ENCODE data around the gene BAK1.
"Not testable (repeated sequence)": the region's sequence is repeated elsewhere in the genome, so short reads cannot be mapped to it uniquely, and the experiment has no call there.

The BAK1 gene

GRCh38 chr6:33549196-33549595, 30.9 kb downstream of the BAK1 start:
- DNase-seq, result no peak

DNA sequence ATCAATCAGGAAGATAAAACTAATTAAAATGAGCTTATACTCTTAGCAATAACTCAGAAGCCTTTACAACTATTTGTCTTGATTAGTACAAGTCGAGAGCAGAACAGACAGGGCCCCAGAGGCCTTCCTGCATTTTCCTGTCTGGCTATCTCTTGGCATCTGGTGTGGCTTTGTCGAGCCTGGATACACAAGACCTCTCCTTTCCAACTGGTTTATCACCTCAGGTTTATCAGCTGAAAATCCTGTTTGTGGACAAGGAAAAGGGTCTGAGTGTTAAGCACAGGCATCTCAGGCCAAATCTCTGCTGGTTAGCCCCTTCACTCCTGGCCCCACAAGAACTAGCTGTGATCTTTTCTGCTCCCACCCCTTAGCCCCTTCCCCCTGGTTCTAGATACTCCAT, 32.6 kb downstream of the BAK1 start:
- no peak for DNase-seq

- no peak for DNase-seq
Observed at GRCh38 chr6:33546766-33547165, 33.3 kb downstream of the BAK1 start.

DNA sequence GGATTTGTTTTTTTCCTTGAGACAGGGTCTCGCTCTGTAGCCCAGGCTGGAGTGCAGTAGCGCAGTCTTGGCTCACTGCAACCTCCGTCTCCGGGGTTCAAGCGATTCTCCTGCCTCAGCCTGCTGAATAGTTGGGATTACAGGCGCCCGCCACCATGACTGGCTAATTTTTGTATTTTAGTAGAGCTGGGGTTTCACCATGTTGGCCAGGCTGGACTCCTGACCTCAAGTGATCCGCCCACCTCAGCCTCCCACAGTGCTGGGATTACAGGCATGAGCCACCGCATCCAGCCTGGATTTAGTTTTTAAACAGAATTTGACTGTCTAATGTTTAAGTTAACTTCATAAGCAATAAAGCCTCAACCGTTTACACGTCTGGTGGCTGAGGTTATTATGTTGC, 34.8 kb downstream of the BAK1 start:
- not testable (repeated sequence) for DNase-seq

DNA sequence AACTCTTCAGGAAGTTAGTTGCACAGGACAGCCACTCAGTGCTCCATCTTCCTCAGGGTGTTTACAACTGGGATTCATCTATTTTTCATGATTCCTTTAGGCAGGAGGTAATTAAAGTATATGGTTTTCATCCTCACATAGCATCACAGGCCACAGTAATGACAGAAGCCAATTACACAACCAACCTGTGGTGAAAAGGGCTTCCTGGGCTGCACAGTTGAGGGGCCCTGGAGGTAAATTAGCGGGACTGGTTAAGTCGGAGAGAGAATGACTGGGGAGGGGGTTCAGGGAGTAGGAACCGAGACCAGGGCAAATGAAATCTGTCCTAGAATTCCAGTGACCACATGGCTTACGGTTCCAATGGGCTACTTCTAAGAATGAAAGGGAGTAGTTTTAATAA, 37.0 kb downstream of the BAK1 start:
- no peak for DNase-seq

- DNase-seq, result no peak
Observed at GRCh38 chr6:33540768-33541167, 39.3 kb downstream of the BAK1 start.

DNA sequence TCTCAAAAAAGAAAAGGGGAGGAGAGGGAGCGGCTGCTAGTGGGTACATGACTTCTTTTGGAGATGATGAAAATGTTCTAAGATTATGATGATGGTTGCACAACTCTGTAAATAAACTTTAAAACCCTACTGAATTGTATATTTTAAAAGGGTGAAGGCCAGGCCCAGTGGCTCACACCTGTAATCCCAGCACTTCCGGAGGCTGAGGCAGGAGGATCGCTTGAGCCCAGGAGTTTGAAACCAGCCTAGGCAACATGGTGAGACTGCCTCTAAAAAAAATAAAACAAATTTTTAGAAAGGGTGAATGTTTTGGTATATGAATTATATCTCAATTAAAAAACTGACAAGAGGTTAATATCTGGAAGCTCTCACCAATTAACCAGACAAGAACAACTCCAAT, 45.4 kb downstream of the BAK1 start:
- DNase-seq, result no peak

DNA sequence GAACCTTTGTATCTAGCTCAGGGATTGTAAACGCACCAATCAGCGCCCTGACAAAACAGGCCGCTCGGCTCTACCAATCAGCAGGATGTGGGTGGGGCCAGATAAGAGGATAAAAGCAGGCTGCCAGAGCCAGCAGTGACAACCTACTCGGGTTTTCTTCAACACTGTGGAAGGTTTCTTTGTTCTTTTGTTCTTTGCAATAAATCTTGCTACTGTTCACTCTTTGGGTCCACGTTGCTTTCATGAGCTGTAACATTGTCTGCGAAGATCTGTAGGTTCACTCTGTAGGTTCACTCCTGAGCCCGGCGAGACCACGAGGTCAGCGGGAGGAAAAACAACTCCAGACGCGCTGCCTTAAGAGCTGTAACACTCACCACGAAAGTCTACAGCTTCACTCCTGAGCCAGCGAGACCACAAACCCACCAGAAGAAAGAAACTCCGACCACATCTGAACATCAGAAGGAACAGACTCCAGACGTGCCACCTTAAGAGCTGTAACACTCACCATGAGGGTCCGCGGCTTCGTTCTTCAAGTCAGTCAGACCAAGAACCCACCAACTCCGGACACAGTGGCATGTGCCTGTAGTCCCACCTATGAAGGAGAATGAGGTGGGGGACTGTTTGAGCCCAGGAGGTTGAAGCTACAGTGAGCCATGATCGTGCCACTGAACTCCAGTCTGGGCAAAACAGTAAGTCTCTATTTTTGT, 46.8 kb downstream of the BAK1 start:
- not testable (repeated sequence) for DNase-seq

- not testable (repeated sequence) for DNase-seq
Observed at GRCh38 chr6:33532431-33532830, 47.6 kb downstream of the BAK1 start.

GRCh38 chr6:33530617-33531016, 49.5 kb downstream of the BAK1 start:
- DNase-seq, result not testable (repeated sequence)

All from right forelimb (tissue), 1 donor.